Measurements from ENCODE around the gene ESRRA. TPM values are rescaled to one million over a fixed set of nuclear protein-coding genes. Genes with fewer than 3 reads are reported as not detected.

Gene ESRRA
- total and polyA plus RNA-seq, 9 of the 15 experiments (the other 6 are each of a cell fraction or from before 2014, with no cell fraction given) = 0.27 to 89.7 (median 23.7) TPM

DNA sequence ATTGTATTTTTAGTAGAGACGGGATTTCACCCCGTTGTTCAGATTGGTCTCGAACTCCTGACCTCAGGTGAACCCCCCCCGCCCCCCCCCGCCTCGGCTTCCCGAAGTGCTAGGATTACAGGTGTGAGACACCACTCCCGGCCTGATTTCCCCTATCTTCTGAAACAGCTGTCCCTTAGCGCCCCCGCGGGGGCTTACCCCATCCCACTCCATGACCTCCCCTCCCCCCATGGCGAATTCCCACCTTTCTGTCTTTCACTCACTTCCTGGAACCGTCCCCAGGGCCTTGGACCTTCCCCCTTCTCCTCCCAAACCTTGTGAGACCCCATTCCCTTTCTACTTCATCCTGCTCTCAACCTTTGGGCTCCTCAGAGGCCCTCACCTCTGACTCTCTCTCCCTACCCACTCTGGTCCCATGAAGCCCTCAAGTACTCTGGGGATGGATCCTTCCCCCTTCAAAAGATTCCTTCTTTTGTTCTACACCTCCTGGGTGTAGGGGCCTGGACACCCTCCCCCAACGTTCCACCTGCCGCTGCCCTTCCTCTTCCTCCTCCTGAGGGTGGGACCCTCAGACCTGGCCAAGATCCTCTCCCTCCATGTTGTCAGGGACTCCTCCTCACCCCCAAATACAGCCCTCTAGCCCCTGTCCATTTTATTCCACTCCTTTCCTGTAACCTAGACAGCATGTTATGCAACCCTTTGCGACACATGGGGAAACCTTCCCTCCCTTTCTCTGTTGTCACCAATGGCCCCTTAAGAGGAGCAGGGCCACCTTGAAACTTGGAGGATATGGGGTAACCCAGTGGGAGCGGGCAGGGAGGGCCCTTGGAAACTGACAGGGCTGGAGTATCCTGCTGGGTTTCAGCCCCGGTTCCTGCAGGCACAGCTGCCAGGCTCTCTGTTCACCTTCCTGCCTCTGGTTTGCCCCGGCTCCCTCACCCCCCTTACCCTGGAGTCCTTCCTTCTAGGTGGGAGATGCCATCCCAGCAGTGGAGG lies 13.7 kb downstream of the ESRRA start:
- in situ Hi-C loops (cut with MboI) = no loop called here
- Histone ChIP-seq H3K9me3 (replicated peaks; ENCODE audit: control insufficient read depth, insufficient read depth, low read depth, low read length) (no peaks in the 10 kb centered on the region), H2AFZ (ENCODE audit: low read depth, low read length) (no peak overlapping the region), H3K27me3 (ENCODE audit: control insufficient read depth in 2 of 2, insufficient read depth in 2 of 2, low read length in 2 of 2) (no peaks in the 10 kb centered on the region), H4K20me1 (replicated peaks; ENCODE audit: control insufficient read depth, insufficient read depth, low read length) (no peaks in the 10 kb centered on the region; the same call in 1 of the 2 replicates), H3K4me2 (ENCODE audit: insufficient read depth, low read length) (peak overlapping the region; percentile 95), H3K79me2 (ENCODE audit: control insufficient read depth, insufficient read depth, low read length) (peaks cover 30% of the 10 kb centered on the region), H3K4me3 (peak overlapping the region; percentile 94), H3K9ac (ENCODE audit: insufficient read depth in 1 of 2, low read depth in 2 of 2, low read length in 2 of 2) (peak overlapping the region; percentile 92 to 94; a peak in 3 of 4 replicates), H3K4me1 (replicated peaks in 1 of 2; ENCODE audit: control insufficient read depth in 2 of 2, insufficient read depth in 2 of 2, low read length in 2 of 2) (peaks cover 10 to 66% of the 10 kb centered on the region in 2 experiments; a peak in 4 of 5 replicates), H3K27ac (ENCODE audit: extremely low read depth, low read depth, low read length) (peak overlapping the region; percentile 99; the same call in 2 of the 3 replicates), H3K9me1 (ENCODE audit: control insufficient read depth, insufficient read depth, low read length) (no peaks in the 10 kb centered on the region), H3K36me3 (ENCODE audit: control insufficient read depth, insufficient read depth, low read length) (peaks cover 58% of the 10 kb centered on the region; the same call in 2 of the 3 replicates)
- BruUV-seq (replicated peaks) = TSS peak; percentile 29
- DNase-seq (ENCODE audit: extremely low read depth in 1 of 4, low spot score in 3 of 4) = peak in 3 of 4 experiments; percentile 59 to 76 (median 71)
- intact Hi-C loops (cut with micrococcal nuclease) = no loop called here
- ChIA-PET POLR2A (interaction anchor here (0.5 to 2.6 kb wide), 5 partner anchors 8 to 133 kb away, joined by 3 to 12 read pairs (median 4); partner anchors contain the start of gene STIP1), CTCF (ENCODE audit: low intra/inter-chr PET ratio) (interaction anchor here (0.6 to 2.7 kb wide), 4 partner anchors 24 to 36 kb away, joined by 3 to 19 read pairs (median 8); no protein-coding TSS in a partner anchor)
- FAIRE-seq = no peak
- 19% methylated on average over 17 of the region's 19 CpGs for WGBS (ENCODE audit: insufficient coverage, low coverage, missing lambda C conversion rate)
- ATAC-seq = no peak
- TF ChIP-seq, protein P1, sequence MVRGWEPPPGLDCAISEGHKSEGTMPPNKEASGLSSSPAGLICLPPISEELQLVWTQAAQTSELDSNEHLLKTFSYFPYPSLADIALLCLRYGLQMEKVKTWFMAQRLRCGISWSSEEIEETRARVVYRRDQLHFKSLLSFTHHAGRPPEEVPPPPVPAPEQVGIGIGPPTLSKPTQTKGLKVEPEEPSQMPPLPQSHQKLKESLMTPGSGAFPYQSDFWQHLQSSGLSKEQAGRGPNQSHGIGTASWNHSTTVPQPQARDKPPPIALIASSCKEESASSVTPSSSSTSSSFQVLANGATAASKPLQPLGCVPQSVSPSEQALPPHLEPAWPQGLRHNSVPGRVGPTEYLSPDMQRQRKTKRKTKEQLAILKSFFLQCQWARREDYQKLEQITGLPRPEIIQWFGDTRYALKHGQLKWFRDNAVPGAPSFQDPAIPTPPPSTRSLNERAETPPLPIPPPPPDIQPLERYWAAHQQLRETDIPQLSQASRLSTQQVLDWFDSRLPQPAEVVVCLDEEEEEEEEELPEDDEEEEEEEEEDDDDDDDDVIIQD (CRISPR knock-in tag; IDR thresholded peaks at IDR 0.05) = no peak
- TF ChIP-seq ESRRB (CRISPR knock-in tag; IDR thresholded peaks at IDR 0.05; ENCODE audit: borderline replicate concordance) (no peak), ZBTB7A (IDR thresholded peaks at IDR 0.05; ENCODE audit: borderline replicate concordance, control insufficient read depth, low read depth, low read length) (peak; percentile 74; the same call in 1 of the 2 replicates), ZNF589 (CRISPR knock-in tag; IDR thresholded peaks at IDR 0.05; ENCODE audit: low read depth) (no peak), NFRKB (IDR thresholded peaks at IDR 0.05; ENCODE audit: low read depth) (no peak), MTA2 (IDR thresholded peaks at IDR 0.05; ENCODE audit: low read depth) (peak; percentile 28; the same call in 1 of the 2 replicates), CEBPB (tag; IDR thresholded peaks at IDR 0.05) (peak; percentile 90), PRMT5 (CRISPR knock-in tag; IDR thresholded peaks at IDR 0.05) (no peak), SP1 (CRISPR knock-in tag; IDR thresholded peaks at IDR 0.05) (0 out of 2 replicates have a peak, but pooled peaks have one; percentile 24), HDGF (IDR thresholded peaks at IDR 0.05) (0 out of 2 replicates have a peak, but pooled peaks have one; percentile 30), HLTF (IDR thresholded peaks at IDR 0.05) (0 out of 2 replicates have a peak, but pooled peaks have one; percentile 17)
- TF ChIP-seq, protein P2, sequence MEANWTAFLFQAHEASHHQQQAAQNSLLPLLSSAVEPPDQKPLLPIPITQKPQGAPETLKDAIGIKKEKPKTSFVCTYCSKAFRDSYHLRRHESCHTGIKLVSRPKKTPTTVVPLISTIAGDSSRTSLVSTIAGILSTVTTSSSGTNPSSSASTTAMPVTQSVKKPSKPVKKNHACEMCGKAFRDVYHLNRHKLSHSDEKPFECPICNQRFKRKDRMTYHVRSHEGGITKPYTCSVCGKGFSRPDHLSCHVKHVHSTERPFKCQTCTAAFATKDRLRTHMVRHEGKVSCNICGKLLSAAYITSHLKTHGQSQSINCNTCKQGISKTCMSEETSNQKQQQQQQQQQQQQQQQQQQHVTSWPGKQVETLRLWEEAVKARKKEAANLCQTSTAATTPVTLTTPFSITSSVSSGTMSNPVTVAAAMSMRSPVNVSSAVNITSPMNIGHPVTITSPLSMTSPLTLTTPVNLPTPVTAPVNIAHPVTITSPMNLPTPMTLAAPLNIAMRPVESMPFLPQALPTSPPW (CRISPR knock-in tag; IDR thresholded peaks at IDR 0.05) = peak; percentile 67
